Right atrium auricular region (tissue), 2 donors: ENCODE results near the gene HMCN1. TPM values are rescaled to one million over a fixed set of nuclear protein-coding genes. Genes with fewer than 3 reads are reported as not detected.

ENCODE experiments used
- DNase-seq: peaks from one replicate; pipeline ENCODE4 v3.0.0-alpha.2; 2019; ENCODE audit warnings: low spot score
- H3K27ac ChIP-seq, 2 donors: fragments of 200-600 bp; sonication (generic); 1 replicate in 1 of 2; 2 replicates in 1 of 2; pipeline ENCODE4 v1.5.1; 2016 to 2019
- H3K27me3 ChIP-seq, 2 donors: fragments of 200-600 bp; sonication (generic); one replicate each; pipeline versions ENCODE4 v1.5.1 to v1.6.0; 2017 to 2019
- H3K36me3 ChIP-seq: fragments of 200-600 bp; sonication (generic); one replicate; pipeline ENCODE4 v1.5.1; 2016
- H3K4me1 ChIP-seq, 2 donors: fragments of 200-600 bp; sonication (generic); one replicate each; pipeline versions ENCODE4 v1.5.1 to v1.6.0; 2017 to 2019
- H3K4me3 ChIP-seq, 2 donors: fragments of 200-600 bp; sonication (generic); 1 replicate in 1 of 2; 2 replicates in 1 of 2; pipeline ENCODE4 v1.5.1; 2017 to 2019; ENCODE audit warnings: mild to moderate bottlenecking in 1 of 2, moderate library complexity in 1 of 2
- H3K9me3 ChIP-seq, 2 donors: fragments of 200-600 bp; sonication (generic); one replicate each; pipeline ENCODE4 v1.5.1; 2019
- CTCF ChIP-seq, 2 donors: fragments of 200-600 bp; sonication (generic); IDR thresholded peaks; one replicate each; pipeline ENCODE4 v1.5.1; 2019; ENCODE audit warnings: antibody characterized with exemption in 2 of 2
- total RNA-seq, 2 donors: library from RNA; depleted of rRNA; stranded (reverse); fragments of >200 nt; gene quantifications; one replicate each; pipeline ENCODE4 v1.1.0, GENCODE V29; 2016

The HMCN1 gene
- total RNA-seq, 2 donors from 2014 or later: 14.8 to 20.2 TPM

DNA sequence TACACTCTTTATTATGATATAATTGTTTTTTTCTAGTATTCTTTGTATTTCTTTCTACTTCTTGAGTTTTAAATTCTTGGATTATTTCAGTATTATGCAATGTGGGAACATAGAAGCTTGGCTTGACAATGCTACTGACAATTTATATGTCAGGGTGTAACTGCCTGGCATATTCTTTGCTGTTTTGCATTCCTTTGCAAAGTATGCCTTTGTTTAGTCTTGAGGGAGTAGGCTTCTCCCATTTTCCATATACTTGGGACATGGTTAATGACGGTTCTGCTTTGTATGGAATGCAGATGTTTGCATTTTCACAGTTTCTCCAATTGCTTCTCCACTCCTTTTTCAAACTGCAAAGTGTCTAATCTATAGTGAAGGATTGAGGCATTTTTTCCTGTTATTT lies 109.8 kb downstream of the HMCN1 start:
- peaks cover 0 to 5% of the 10 kb centered on the region in 2 donors for H3K4me1 ChIP-seq
- TF ChIP-seq CTCF (IDR thresholded peaks at IDR 0.05): no peak
- H3K27me3 ChIP-seq: no peaks in the 10 kb centered on the region
- no peaks in the 10 kb centered on the region for H3K36me3 ChIP-seq
- H3K9me3 ChIP-seq: no peaks in the 10 kb centered on the region
- H3K27ac ChIP-seq: no peak overlapping the region
- H3K4me3 ChIP-seq: no peak overlapping the region
- DNase-seq: no peak

DNA sequence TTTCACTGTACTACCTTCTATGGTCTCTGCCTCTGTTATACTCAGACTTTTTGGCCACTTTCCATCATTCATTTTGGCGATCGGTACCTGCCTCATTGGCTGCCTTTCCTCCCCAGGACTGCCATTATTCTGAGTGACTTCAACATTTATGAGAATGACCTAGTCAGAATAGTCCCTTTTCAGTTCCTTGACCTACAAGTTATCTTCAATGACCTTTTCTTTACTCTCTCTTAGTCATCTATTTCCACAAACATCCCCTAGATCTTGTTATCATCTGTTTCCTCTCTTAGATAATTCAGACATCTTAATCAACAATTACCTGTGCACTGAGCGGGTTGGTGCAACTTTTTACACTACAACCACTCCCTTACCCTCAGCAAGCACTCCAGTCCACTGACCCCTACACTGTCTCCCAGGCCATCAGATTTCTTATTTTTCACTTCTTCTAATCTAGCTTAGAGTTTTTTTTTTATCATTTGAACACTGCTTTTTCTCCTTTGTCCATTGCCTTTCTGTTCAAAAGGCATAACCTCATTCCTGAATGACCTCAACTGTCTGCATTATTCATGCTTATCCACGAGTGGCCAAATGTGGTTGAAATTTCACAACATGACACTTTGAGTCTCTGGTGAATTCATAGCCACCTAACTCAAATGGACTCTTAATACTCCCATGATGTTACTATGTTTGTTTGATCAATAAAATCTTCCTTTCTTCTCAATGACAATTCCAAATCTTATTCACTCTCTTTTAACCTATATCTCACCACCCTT lies 112.7 kb downstream of the HMCN1 start:
- no peak for TF ChIP-seq CTCF (IDR thresholded peaks at IDR 0.05)
- H3K27me3 ChIP-seq: no peaks in the 10 kb centered on the region
- H3K27ac ChIP-seq: no peak overlapping the region
- no peaks in the 10 kb centered on the region for H3K36me3 ChIP-seq
- no peak overlapping the region for H3K4me3 ChIP-seq
- no peaks in the 10 kb centered on the region for H3K9me3 ChIP-seq
- DNase-seq: no peak
- H3K4me1 ChIP-seq: peaks cover 0 to 5% of the 10 kb centered on the region in 2 donors

GRCh38 chr1:185849014-185849413 lies 114.8 kb downstream of the HMCN1 start:
- no peaks in the 10 kb centered on the region for H3K9me3 ChIP-seq
- DNase-seq: no peak
- no peaks in the 10 kb centered on the region for H3K27me3 ChIP-seq
- H3K4me3 ChIP-seq: no peak overlapping the region
- no peak for TF ChIP-seq CTCF (IDR thresholded peaks at IDR 0.05)
- peaks cover 0 to 4% of the 10 kb centered on the region in 2 donors for H3K4me1 ChIP-seq
- no peak overlapping the region for H3K27ac ChIP-seq
- H3K36me3 ChIP-seq: no peaks in the 10 kb centered on the region

- H3K4me1 ChIP-seq: no peaks in the 10 kb centered on the region
- DNase-seq: no peak
- H3K36me3 ChIP-seq: no peaks in the 10 kb centered on the region
- no peaks in the 10 kb centered on the region for H3K27me3 ChIP-seq
- H3K9me3 ChIP-seq: no peaks in the 10 kb centered on the region
- H3K4me3 ChIP-seq: no peak overlapping the region
- no peak overlapping the region for H3K27ac ChIP-seq
- no peak for TF ChIP-seq CTCF (IDR thresholded peaks at IDR 0.05)
Observed at GRCh38 chr1:185850366-185850765, 116.2 kb downstream of the HMCN1 start.

GRCh38 chr1:185853739-185854138 lies 119.5 kb downstream of the HMCN1 start:
- Histone ChIP-seq H3K36me3 (no peaks in the 10 kb centered on the region), H3K4me1 (no peaks in the 10 kb centered on the region), H3K27ac (no peak overlapping the region), H3K9me3 (no peaks in the 10 kb centered on the region), H3K27me3 (no peaks in the 10 kb centered on the region), H3K4me3 (no peak overlapping the region)
- DNase-seq: no peak
- TF ChIP-seq CTCF (IDR thresholded peaks at IDR 0.05): no peak

DNA sequence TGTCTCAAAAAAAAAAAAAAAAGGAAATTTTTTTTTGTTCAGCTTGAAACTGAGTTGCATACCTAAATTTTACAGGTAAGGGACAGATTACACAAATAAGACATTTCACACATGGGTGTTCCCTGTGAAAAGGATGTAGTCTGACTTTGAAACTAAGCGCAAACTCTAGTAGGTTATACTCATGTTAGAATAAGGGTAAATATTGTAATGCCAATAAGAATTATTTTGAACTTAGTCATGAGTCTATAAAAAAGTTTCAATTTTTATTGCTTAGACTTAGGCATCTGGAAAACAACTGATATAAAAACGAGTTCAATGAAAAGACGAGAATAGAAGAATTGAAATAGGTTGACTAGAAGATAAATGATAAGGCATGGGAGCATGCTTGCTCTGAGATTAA lies 122.3 kb downstream of the HMCN1 start:
- no peaks in the 10 kb centered on the region for H3K9me3 ChIP-seq
- H3K27ac ChIP-seq: no peak overlapping the region
- H3K36me3 ChIP-seq: no peaks in the 10 kb centered on the region
- H3K4me1 ChIP-seq: peaks cover 0 to under 1% of the 10 kb centered on the region in 2 donors
- no peak for DNase-seq
- TF ChIP-seq CTCF (IDR thresholded peaks at IDR 0.05): no peak
- H3K27me3 ChIP-seq: no peaks in the 10 kb centered on the region
- no peak overlapping the region for H3K4me3 ChIP-seq
